ENCODE measurements around the gene TUFT1.

TUFT1 gene

GRCh38 chr1:151619489-151620093, 79.5 kb downstream of the TUFT1 start:
- no peak for DNase-seq

GRCh38 chr1:151620286-151620685, 80.2 kb downstream of the TUFT1 start:
- no peak for DNase-seq

GRCh38 chr1:151621351-151621750, 81.2 kb downstream of the TUFT1 start:
- no peak for DNase-seq

DNA sequence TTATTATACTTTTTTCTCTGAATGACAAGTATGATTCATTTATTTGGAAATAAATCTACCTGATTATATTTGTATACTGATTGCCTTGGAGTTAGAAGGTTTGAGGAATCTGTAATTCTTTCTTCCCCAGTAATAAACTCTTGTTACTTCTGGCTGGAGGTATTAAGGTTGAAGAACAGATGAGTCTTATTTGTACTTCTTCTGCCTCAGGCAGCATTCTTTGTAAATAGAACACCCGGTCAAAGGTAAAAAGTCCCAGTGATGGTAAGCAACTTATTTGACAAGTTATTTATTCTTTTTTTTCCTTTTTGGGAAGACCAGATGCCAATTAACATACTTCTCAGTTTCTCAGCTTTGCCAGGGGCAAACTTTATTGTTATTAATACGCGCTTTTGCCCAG, 84.7 kb downstream of the TUFT1 start:
- no peak for DNase-seq

GRCh38 chr1:151626740-151627334, 86.7 kb downstream of the TUFT1 start:
- DNase-seq = no peak

DNA sequence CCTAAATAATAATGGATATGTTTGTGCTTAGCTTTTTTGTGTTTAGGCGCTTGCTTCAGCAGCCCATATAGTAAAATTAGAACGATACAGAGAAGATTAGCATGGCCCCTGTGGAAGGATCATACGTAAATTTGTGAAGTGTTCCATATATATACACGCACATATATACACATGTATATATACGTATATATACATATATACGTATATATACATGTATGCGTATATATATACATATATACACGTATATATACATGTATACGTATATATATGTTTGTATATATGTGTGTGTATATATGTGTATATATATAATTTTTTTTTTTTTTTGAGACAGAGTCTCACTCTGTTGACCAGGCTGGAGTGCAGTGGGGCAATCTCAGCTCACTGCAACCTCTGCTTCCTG, 89.2 kb downstream of the TUFT1 start:
- no peak for DNase-seq
